Measurements from ENCODE around the gene SRM.
"Not testable (repeated sequence)": the region's sequence is repeated elsewhere in the genome, so short reads cannot be mapped to it uniquely, and the experiment has no call there.

GRCh38 chr1:11019358-11019757, 40.5 kb downstream of the SRM start:
- not testable (repeated sequence) for TF ChIP-seq ARNT (IDR thresholded peaks at IDR 0.05); E2F1 (CRISPR knock-in tag; IDR thresholded peaks at IDR 0.05); CTCF (CRISPR knock-in tag; IDR thresholded peaks at IDR 0.05); NFE2 (CRISPR knock-in tag; IDR thresholded peaks at IDR 0.05); FOXP1 (IDR thresholded peaks at IDR 0.05); FOXP1 (CRISPR knock-in tag; IDR thresholded peaks at IDR 0.05); ZBTB44 (CRISPR knock-in tag; IDR thresholded peaks at IDR 0.05); PHF8 (CRISPR knock-in tag; IDR thresholded peaks at IDR 0.05); HCFC1 (IDR thresholded peaks at IDR 0.05; ENCODE audit: low read depth, low read length)
